SH-SY5Y (cell line): Measurements from ENCODE around the gene RASGEF1C.

Source experiments
- GATA2 ChIP-seq: IDR thresholded peaks from 2 replicates; pipeline ENCODE4 v1.6.1; 2011; ENCODE audit warnings: mild to moderate bottlenecking, low read depth, low read length
- GATA3 ChIP-seq: IDR thresholded peaks from 2 replicates; pipeline ENCODE4 v1.6.1; 2011; ENCODE audit warnings: low read depth, mild to moderate bottlenecking, low read length, moderate library complexity

The RASGEF1C gene

GRCh38 chr5:180209137-180209581 lies at the start of gene RASGEF1C:
Gene RASGEF1C, minus strand, starts transcription at chr5:180209211. Its CDS starts 71,159 bp downstream, at chr5:180138052.
- TF ChIP-seq GATA3 (no peak), GATA2 (no peak)

GRCh38 chr5:180253036-180253824 lies 44.2 kb upstream of the RASGEF1C start:
- no peak for TF ChIP-seq GATA2
- TF ChIP-seq GATA3, result no peak

GRCh38 chr5:180251887-180252286 lies 42.9 kb upstream of the RASGEF1C start:
- TF ChIP-seq GATA2, result no peak
- no peak for TF ChIP-seq GATA3

- TF ChIP-seq GATA2 (no peak), GATA3 (no peak)
These were observed 42.1 kb upstream of the RASGEF1C start for GRCh38 chr5:180251141-180251540.

GRCh38 chr5:180250329-180250728 lies 41.3 kb upstream of the RASGEF1C start:
- TF ChIP-seq GATA2, result no peak
- no peak for TF ChIP-seq GATA3

GRCh38 chr5:180241600-180241999 lies 32.6 kb upstream of the RASGEF1C start:
- TF ChIP-seq GATA3, result no peak
- TF ChIP-seq GATA2, result no peak

- TF ChIP-seq GATA3 (no peak), GATA2 (no peak)
These were observed 29.6 kb upstream of the RASGEF1C start for GRCh38 chr5:180238631-180239030.

GRCh38 chr5:180235846-180236245 lies 26.8 kb upstream of the RASGEF1C start:
- TF ChIP-seq GATA3 (no peak), GATA2 (no peak)

- TF ChIP-seq GATA2 (no peak), GATA3 (no peak)
These were observed 26.1 kb upstream of the RASGEF1C start for GRCh38 chr5:180235077-180235476.

GRCh38 chr5:180234271-180234670 lies 25.3 kb upstream of the RASGEF1C start:
- TF ChIP-seq GATA3, result no peak
- no peak for TF ChIP-seq GATA2

GRCh38 chr5:180233729-180234128 lies 24.7 kb upstream of the RASGEF1C start:
- TF ChIP-seq GATA2, result no peak
- no peak for TF ChIP-seq GATA3

- no peak for TF ChIP-seq GATA3
- no peak for TF ChIP-seq GATA2
These were observed 21.0 kb upstream of the RASGEF1C start for GRCh38 chr5:180230017-180230416.

GRCh38 chr5:180222056-180222455 lies 13.0 kb upstream of the RASGEF1C start:
- no peak for TF ChIP-seq GATA2
- TF ChIP-seq GATA3, result no peak

- TF ChIP-seq GATA2, result no peak
- TF ChIP-seq GATA3, result no peak
These were observed 8.8 kb upstream of the RASGEF1C start for GRCh38 chr5:180217797-180218196.

GRCh38 chr5:180216646-180217171 lies 7.7 kb upstream of the RASGEF1C start:
- TF ChIP-seq GATA2, result no peak
- TF ChIP-seq GATA3, result no peak
